ENCODE measurements around the gene VWA8. TPM values are rescaled to one million over a fixed set of nuclear protein-coding genes. Genes with fewer than 3 reads are reported as not detected.

The VWA8 gene
- total and polyA plus RNA-seq, 2 of the 8 experiments (the other 6 are each of a cell fraction or from before 2014, with no cell fraction given), result 5.9 to 19.6 TPM

DNA sequence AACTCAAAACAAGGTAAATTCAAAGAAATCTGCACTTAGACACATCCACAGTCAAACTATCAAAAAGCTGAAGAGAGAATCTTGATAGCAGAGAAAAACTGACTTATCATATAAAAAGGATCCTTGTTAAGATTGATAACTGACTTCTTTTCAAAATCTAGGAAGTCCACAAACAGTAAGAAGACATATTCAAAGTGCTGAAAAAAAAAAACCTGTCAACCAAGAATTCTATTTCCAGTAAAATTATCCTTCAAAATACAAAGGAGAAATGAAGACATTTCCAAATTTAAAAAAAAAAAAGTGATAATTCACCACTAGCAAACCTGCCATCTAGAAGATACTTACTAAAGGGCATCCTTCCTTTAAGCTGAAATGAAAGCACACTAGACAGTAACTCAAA lies 15.0 kb downstream of the VWA8 start:
- Histone ChIP-seq H3K23ac (ENCODE audit: insufficient read length) (no peak overlapping the region), H2AK5ac (ENCODE audit: low read depth, low read length) (no peak overlapping the region), H2AFZ (ENCODE audit: low read length) (no peak overlapping the region), H3K23me2 (ENCODE audit: low read depth, low read length) (no peaks in the 10 kb centered on the region), H3K9ac (replicated peaks in 1 of 4; ENCODE audit: extremely low read depth in 1 of 4, low read depth in 3 of 4, low read length in 3 of 4) (no peak overlapping the region), H4K5ac (ENCODE audit: insufficient read length, low read depth, low read length) (no peak overlapping the region), H3K79me1 (ENCODE audit: low read depth, low read length) (no peaks in the 10 kb centered on the region; the same call in 1 of the 2 replicates), H3K4me3 (ENCODE audit: extremely low read depth in 1 of 4, insufficient read depth in 2 of 4, low read depth in 3 of 4, low read length in 4 of 4) (no peak overlapping the region), H3K27me3 (replicated peaks in 1 of 4; ENCODE audit: control insufficient read depth in 3 of 4, extremely low read depth in 1 of 4, insufficient read depth in 3 of 4, low read length in 3 of 4) (no peaks in the 10 kb centered on the region), H2BK15ac (ENCODE audit: low read length) (no peak overlapping the region), H4K91ac (replicated peaks; ENCODE audit: insufficient read length, low read length) (no peak overlapping the region), H2BK120ac (replicated peaks; ENCODE audit: low read depth, low read length) (no peak overlapping the region), H3K36me3 (ENCODE audit: control insufficient read depth in 2 of 4, insufficient read depth in 4 of 4, low read length in 3 of 4) (no peaks in the 10 kb centered on the region), H3K79me2 (ENCODE audit: control insufficient read depth in 1 of 2, insufficient read depth in 2 of 2, low read length in 2 of 2) (peaks cover 0 to 7% of the 10 kb centered on the region in 2 experiments; a peak in 2 of 4 replicates), H3K9me3 (ENCODE audit: insufficient read depth in 2 of 2, low read depth in 1 of 2, low read length in 1 of 2) (no peaks in the 10 kb centered on the region), H4K8ac (ENCODE audit: extremely low read depth, insufficient read depth, low read length) (no peak overlapping the region), H4K20me1 (replicated peaks in 1 of 2; ENCODE audit: control insufficient read depth in 1 of 2, insufficient read depth in 2 of 2, low read length in 2 of 2) (peaks cover 0 to 1% of the 10 kb centered on the region in 2 experiments), H3K18ac (ENCODE audit: extremely low read depth, low read length) (no peak overlapping the region), H3K4ac (replicated peaks; ENCODE audit: insufficient read length, low read depth, low read length) (no peak overlapping the region), H3K27ac (ENCODE audit: low read depth, low read length) (no peak overlapping the region), H3K4me1 (replicated peaks in 1 of 4; ENCODE audit: control insufficient read depth in 3 of 4, insufficient read depth in 4 of 4, low read length in 3 of 4) (peaks cover 0 to 3% (median 2%) of the 10 kb centered on the region in 4 experiments; a peak in 1 of 7 replicates), H3K14ac (ENCODE audit: insufficient read length) (no peak overlapping the region), H3K4me2 (ENCODE audit: insufficient read depth in 1 of 2, low read depth in 2 of 2, low read length in 2 of 2) (no peak overlapping the region), H2BK20ac (ENCODE audit: low read length) (no peak overlapping the region), H3K56ac (replicated peaks; ENCODE audit: insufficient read length, low read depth, low read length) (no peak overlapping the region), H2BK12ac (ENCODE audit: low read depth, low read length) (no peak overlapping the region), H2BK5ac (ENCODE audit: low read depth, low read length) (no peak overlapping the region)
- ChIA-PET CTCF (ENCODE audit: partially characterized antibody) (interaction anchor here (0.6 to 1.3 kb wide), 4 partner anchors 11 to 102 kb away, joined by 3 to 4 read pairs (median 4); no protein-coding TSS in a partner anchor), POLR2A (ENCODE audit: partially characterized antibody) (no interaction called here)
- no peak for FAIRE-seq
- no peak for DNase-seq (ENCODE audit: low read depth in 1 of 2, low spot score in 2 of 2)
- TF ChIP-seq FOSL1 (IDR thresholded peaks at IDR 0.05; ENCODE audit: insufficient read depth, low read depth, low read length) (no peak), CREB1 (IDR thresholded peaks at IDR 0.05) (no peak), TAF7 (optimal IDR thresholded peaks at IDR 0.05; ENCODE audit: borderline replicate concordance, low read depth, low read length) (no peak)
